GM12878 (cell line): Measurements from ENCODE around the gene MAP2K7. TPM values are rescaled to one million over a fixed set of nuclear protein-coding genes. Genes with fewer than 3 reads are reported as not detected.
A peak's percentile ranks its signal among the peaks of the same experiment; 100 is the strongest.

Experiments
- ATAC-seq: fragments of 200-7000 bp; cut with Tn5 transposase; 3 replicates; pipeline ENCODE4 v1.9.1; 2020; ENCODE audit warnings: mild to moderate bottlenecking, moderate library complexity
- BruUV-seq: library from RNA; stranded (reverse); fragments of 400-500 nt; replicated peaks from 2 replicates; lab custom pipeline; 2021; lab: Mats Ljungman, UMichigan
- CTCF ChIA-PET: fragments of 300-600 bp; sonication (Branson Sonifier 250); formaldehyde crosslinking; extraction: SDS; loops from one replicate; lab custom pipeline; 2021; ENCODE audit warnings: inconsistent platforms; lab: Yijun Ruan, JAX
- POLR2A ChIA-PET: fragments of 350-600 bp; formaldehyde crosslinking; extraction: SDS; loops from one replicate; lab custom pipeline; 2021; ENCODE audit warnings: inconsistent platforms; lab: Charles Lee
- RAD21 ChIA-PET: fragments of 300-600 bp; sonication (Branson Sonifier 250); formaldehyde crosslinking; loops from one replicate; lab custom pipeline; 2023; ENCODE audit warnings: antibody characterized with exemption; ENCODE audit not compliant: unreplicated experiment; lab: Charles Lee
- SMC1A ChIA-PET: fragments of 300-600 bp; sonication (Branson Sonifier 250); formaldehyde crosslinking; loops from one replicate; lab custom pipeline; 2023; ENCODE audit not compliant: unreplicated experiment, uncharacterized antibody; lab: Charles Lee
- DNase-seq: peaks from one replicate; pipeline ENCODE4 v3.0.0-alpha.2; 2011; ENCODE audit warnings: low read depth, low spot score
- FAIRE-seq: peaks from 3 replicates; lab custom pipeline; 2011; peaks lifted over from hg19 to GRCh38; lab: Jason Lieb, UNC
- H2AFZ ChIP-seq: 2 replicates; pipeline ENCODE4 v1.6.0; 2011; ENCODE audit warnings: low read depth, low read length, control low read depth; ENCODE audit not compliant: control insufficient read depth
- H3K27ac ChIP-seq: 2 replicates; pipeline ENCODE4 v1.5.1; 2011; ENCODE audit warnings: control low read depth; ENCODE audit not compliant: control insufficient read depth, insufficient read depth
- H3K27me3 ChIP-seq, 2 experiments: replicated peaks in 1 of 2; 2 replicates each; pipeline versions ENCODE4 v1.6.0 to v1.6.1; 2011; ENCODE audit warnings: low read length in 1 of 2; ENCODE audit not compliant: control insufficient read depth in 2 of 2, insufficient read depth in 2 of 2
- H3K36me3 ChIP-seq, 2 experiments: 2 replicates each; pipeline ENCODE4 v1.5.1; 2011; ENCODE audit warnings: low read length in 1 of 2; ENCODE audit not compliant: control insufficient read depth in 2 of 2, insufficient read depth in 2 of 2
- H3K4me1 ChIP-seq: 2 replicates; pipeline ENCODE4 v1.6.1; 2011; ENCODE audit warnings: mild to moderate bottlenecking, low read length, moderate library complexity, mixed read lengths; ENCODE audit not compliant: control insufficient read depth, insufficient read depth
- H3K4me2 ChIP-seq: 2 replicates; pipeline ENCODE4 v1.6.0; 2011; ENCODE audit warnings: control low read depth; ENCODE audit not compliant: control insufficient read depth, insufficient read depth
- H3K4me3 ChIP-seq: fragments of 200-600 bp; sonication (generic); 2 replicates; pipeline ENCODE4 v1.5.1; 2016
- H3K79me2 ChIP-seq: 2 replicates; pipeline ENCODE4 v1.6.0; 2011; ENCODE audit warnings: low read length; ENCODE audit not compliant: control insufficient read depth, insufficient read depth
- H3K9ac ChIP-seq: 2 replicates; pipeline ENCODE4 v1.8.0; 2011; ENCODE audit warnings: low read length, control low read depth, mixed read lengths; ENCODE audit not compliant: control insufficient read depth, insufficient read depth
- H3K9me3 ChIP-seq: replicated peaks from 3 replicates; pipeline ENCODE4 v1.5.1; 2011; ENCODE audit warnings: mild to moderate bottlenecking, low read length; ENCODE audit not compliant: control insufficient read depth, insufficient read depth
- H4K20me1 ChIP-seq: 2 replicates; pipeline ENCODE4 v1.6.0; 2011; ENCODE audit not compliant: control insufficient read depth, insufficient read depth
- ASH2L ChIP-seq: fragments of 300-600, 200-600 bp; sonication (generic); IDR thresholded peaks from 2 replicates; pipeline ENCODE4 v1.6.1; 2017; ENCODE audit warnings: low read depth, mild to moderate bottlenecking, borderline replicate concordance
- BHLHE40 ChIP-seq, 2 experiments: fragments of 450-650 bp in 1 of 2; IDR thresholded peaks; 2 replicates each; pipeline ENCODE4 v1.6.1; 2011 to 2017; ENCODE audit warnings: low read depth in 2 of 2, borderline replicate concordance in 1 of 2, improper control_type of control experiment in 1 of 2, low read length in 1 of 2, mild to moderate bottlenecking in 1 of 2
- BMI1 ChIP-seq: fragments of 450-650 bp; IDR thresholded peaks from 2 replicates; pipeline ENCODE4 v1.6.1; 2016; ENCODE audit warnings: mild to moderate bottlenecking, moderate library complexity, borderline replicate concordance
- CHD1 ChIP-seq: IDR thresholded peaks from 2 replicates; pipeline ENCODE4 v1.6.1; 2012; ENCODE audit warnings: low read depth, low read length, improper control_type of control experiment
- EGR1 ChIP-seq, 2 experiments: IDR thresholded peaks; 1 replicate in 1 of 2; 2 replicates in 1 of 2; pipeline ENCODE4 v1.6.1; 2011 to 2012; ENCODE audit warnings: low read depth in 2 of 2, low read length in 2 of 2, borderline replicate concordance in 1 of 2, mild to moderate bottlenecking in 1 of 2, moderate library complexity in 1 of 2
- FOXK2 ChIP-seq: fragments of 450-650 bp; IDR thresholded peaks from 2 replicates; pipeline ENCODE4 v1.6.1; 2017; ENCODE audit warnings: mild to moderate bottlenecking, moderate library complexity
- IKZF1 ChIP-seq: fragments of 450-650 bp; conservative IDR thresholded peaks from 2 replicates; pipeline ENCODE4 v1.6.1; 2017; ENCODE audit warnings: antibody characterized with exemption, mild to moderate bottlenecking
- KAT2A ChIP-seq: conservative IDR thresholded peaks from 2 replicates; pipeline ENCODE4 v1.6.1; 2011; ENCODE audit warnings: low read depth, low read length; ENCODE audit not compliant: control insufficient read depth
- LARP7 ChIP-seq: fragments of 450-650 bp; IDR thresholded peaks from 2 replicates; pipeline ENCODE4 v1.6.1; 2017; ENCODE audit warnings: mild to moderate bottlenecking
- MAX ChIP-seq: IDR thresholded peaks from 2 replicates; pipeline ENCODE4 v1.6.1; 2012; ENCODE audit warnings: low read depth, low read length, improper control_type of control experiment
- MTA3 ChIP-seq: IDR thresholded peaks from 2 replicates; pipeline ENCODE4 v1.6.1; 2012; ENCODE audit warnings: low read length, inconsistent platforms, borderline replicate concordance
- NR2F1 ChIP-seq: fragments of 450-650 bp; conservative IDR thresholded peaks from 2 replicates; pipeline ENCODE4 v1.6.1; 2017; ENCODE audit warnings: mild to moderate bottlenecking
- PML ChIP-seq: IDR thresholded peaks from 2 replicates; pipeline ENCODE4 v1.6.1; 2012; ENCODE audit warnings: low read length, inconsistent platforms
- SMARCA5 ChIP-seq: fragments of 450-650 bp; IDR thresholded peaks from 2 replicates; pipeline ENCODE4 v1.6.1; 2017; ENCODE audit warnings: mild to moderate bottlenecking
- SPI1 ChIP-seq: IDR thresholded peaks from 2 replicates; pipeline ENCODE4 v1.6.1; 2011; ENCODE audit warnings: low read depth, mild to moderate bottlenecking, low read length, moderate library complexity, borderline replicate concordance; ENCODE audit not compliant: insufficient read depth
- SUPT20H ChIP-seq: IDR thresholded peaks from 2 replicates; pipeline ENCODE4 v1.6.1; 2011; ENCODE audit warnings: low read depth, mild to moderate bottlenecking, low read length, moderate library complexity, borderline replicate concordance; ENCODE audit not compliant: control insufficient read depth
- SUZ12 ChIP-seq: fragments of 200-600 bp; sonication (generic); IDR thresholded peaks from one replicate; pipeline ENCODE4 v1.6.1; 2018; ENCODE audit warnings: antibody characterized with exemption, mild to moderate bottlenecking; ENCODE audit not compliant: unreplicated experiment
- TCF3 ChIP-seq: IDR thresholded peaks from 2 replicates; pipeline ENCODE4 v1.6.1; 2012; ENCODE audit warnings: low read depth, mild to moderate bottlenecking, low read length, borderline replicate concordance; ENCODE audit not compliant: insufficient read depth
- TCF7 ChIP-seq: IDR thresholded peaks from 2 replicates; pipeline ENCODE4 v1.6.1; 2014; ENCODE audit warnings: antibody characterized with exemption, borderline replicate concordance
- ZBTB40 ChIP-seq: fragments of 450-650 bp; IDR thresholded peaks from 2 replicates; pipeline ENCODE4 v1.6.1; 2016; ENCODE audit warnings: mild to moderate bottlenecking, moderate library complexity, borderline replicate concordance
- ZNF24 ChIP-seq: fragments of 450-650 bp; IDR thresholded peaks from 2 replicates; pipeline ENCODE4 v1.6.1; 2017; ENCODE audit warnings: antibody characterized with exemption, mild to moderate bottlenecking
- WGBS: methylation state at CpG from one replicate; pipeline ENCODE4 v1.1.6; 2016; ENCODE audit warnings: low lambda C conversion rate; ENCODE audit not compliant: insufficient replicate concordance, insufficient coverage; ENCODE audit errors: missing lambda C conversion rate; 5-methylcytosine and 5-hydroxymethylcytosine counted together
- in situ Hi-C: fragments of 300-500 bp; cut with MboI; formaldehyde crosslinking; loops from 9 replicates; pipeline ENCODE4 v1.14.3; 2018; ENCODE audit warnings: mixed read lengths
- intact Hi-C: fragments of 100-400 bp; cut with micrococcal nuclease; formaldehyde crosslinking; loops from one replicate; pipeline ENCODE4 v1.14.2; 2022; ENCODE audit not compliant: unreplicated experiment
- polyA plus RNA-seq, 11 experiments: library from polyadenylated mRNA; depleted of rRNA in 4 of 11; unstranded in 6 of 11; stranded (reverse) in 5 of 11; fragments of >200 nt; fragmentation: Nextera tagmentation in 4 of 11; fragmentation: Illumina TruSeq in 1 of 11; extraction: Ambion mirVana in 4 of 11; extraction: Trizol in 1 of 11; gene quantifications; 1 replicate in 1 of 11; 2 replicates in 10 of 11; pipeline versions ENCODE4 v1.2.1 to v1.2.3, GENCODE V29; 2011 to 2016; ENCODE audit warnings: inconsistent platforms in 2 of 11, missing spikeins in 2 of 11, low read depth in 1 of 11
- total RNA-seq, 4 experiments: library from RNA; depleted of rRNA in 3 of 4; stranded (reverse); fragments of >200 nt in 3 of 4; fragmentation: Illumina TruSeq in 1 of 4; extraction: Trizol in 1 of 4; gene quantifications; 2 replicates each; pipeline versions ENCODE4 v1.2.1 to v1.2.3, GENCODE V29; 2013 to 2021

Gene MAP2K7
- total and polyA plus RNA-seq, 10 of the 15 experiments (the other 5 are each of a cell fraction or from before 2014, with no cell fraction given), result 0.34 to 32.2 (median 6.7) TPM

DNA sequence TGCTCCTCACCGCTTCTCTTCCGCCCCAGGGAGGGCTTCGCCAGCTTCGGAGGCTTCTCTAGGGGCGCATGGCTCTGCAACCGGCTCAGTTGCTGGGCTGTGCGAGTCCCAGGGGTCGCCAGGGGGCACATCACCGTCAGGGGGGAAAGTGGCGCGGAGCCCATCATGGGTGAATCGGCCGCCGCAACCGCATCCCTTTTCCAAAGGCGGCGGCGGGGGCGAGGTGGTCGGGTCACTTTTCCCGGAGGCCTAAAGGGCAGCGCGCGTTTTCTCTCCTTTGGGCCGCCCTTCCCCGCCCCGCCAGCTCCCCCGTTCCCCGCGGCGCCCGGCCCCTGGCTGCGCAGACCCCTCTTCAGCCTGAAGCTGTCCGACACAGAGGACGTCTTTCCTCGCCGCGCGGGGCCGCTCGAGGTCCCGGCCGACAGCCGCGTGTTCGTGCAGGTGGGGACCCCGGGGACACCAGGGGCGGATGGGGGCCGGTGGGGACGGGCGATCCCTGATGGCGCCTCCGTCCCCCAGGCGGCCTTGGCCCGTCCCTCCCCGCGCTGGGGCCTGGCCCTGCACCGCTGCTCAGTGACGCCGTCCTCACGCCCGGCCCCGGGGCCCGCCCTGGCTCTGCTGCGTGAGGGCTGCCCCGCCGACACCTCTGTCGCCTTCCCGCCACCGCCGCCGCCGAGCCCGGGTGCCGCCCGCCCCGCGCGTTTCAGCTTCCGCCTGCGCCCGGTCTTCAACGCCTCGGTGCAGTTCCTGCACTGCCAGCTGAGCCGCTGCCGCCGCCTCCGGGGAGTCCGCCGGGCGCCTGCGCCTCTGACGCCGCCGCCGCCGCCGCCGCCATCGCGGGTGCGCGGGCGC is 12.7 kb downstream of the MAP2K7 start:
- in situ Hi-C loops (no loop called here), intact Hi-C loops (no loop called here)
- ATAC-seq (no peak), DNase-seq (no peak), FAIRE-seq (no peak)
- Histone ChIP-seq H4K20me1 (no peaks in the 10 kb centered on the region), H3K4me2 (peak overlapping the region; percentile 55), H3K9me3 (no peaks in the 10 kb centered on the region; the same call in 2 of the 3 replicates), H3K27ac (no peak overlapping the region), H3K9ac (no peak overlapping the region), H3K4me1 (peaks cover 10% of the 10 kb centered on the region), H2AFZ (no peak overlapping the region), H3K36me3 (peaks cover 0 to 8% of the 10 kb centered on the region in 2 experiments; a peak in 3 of 4 replicates), H3K79me2 (no peaks in the 10 kb centered on the region), H3K4me3 (no peak overlapping the region), H3K27me3 (peaks cover 8 to 21% of the 10 kb centered on the region in 2 experiments)
- POLR2A ChIA-PET, result interaction anchor here (0.7 kb wide), 1 partner anchor 13 kb away, joined by 3 read pairs; no protein-coding TSS in a partner anchor
- SMC1A ChIA-PET, result no interaction called here
- no TSS peak for BruUV-seq
- CTCF ChIA-PET, result interaction anchor here (0.6 kb wide), 1 partner anchor 30 kb away, joined by 3 read pairs; no protein-coding TSS in a partner anchor
- 2% methylated on average over 68 of the region's 104 CpGs for WGBS
- RAD21 ChIA-PET, result no interaction called here
- TF ChIP-seq NR2F1 (no peak), CHD1 (no peak), MTA3 (no peak), IKZF1 (no peak), BHLHE40 (IDR thresholded peaks at IDR 0.05; ENCODE audit: borderline replicate concordance in 1 of 2, low read depth in 2 of 2, low read length in 1 of 2) (no peak), TCF7 (no peak), MAX (no peak), TCF3 (no peak), SMARCA5 (0 out of 2 replicates have a peak, but pooled peaks have one; percentile 44), ZNF24 (no peak), EGR1 (IDR thresholded peaks at IDR 0.05; ENCODE audit: borderline replicate concordance in 1 of 2, low read depth in 2 of 2, low read length in 2 of 2) (no peak), SUZ12 (peak; percentile 95), FOXK2 (no peak), KAT2A (no peak), SUPT20H (no peak), PML (no peak), BMI1 (no peak), LARP7 (0 out of 2 replicates have a peak, but pooled peaks have one; percentile 32), SPI1 (no peak), ASH2L (no peak), ZBTB40 (no peak)
